ENCODE data around the gene PCDHB1.
A peak's percentile ranks its signal among the peaks of the same experiment; 100 is the strongest.

The PCDHB1 gene

DNA sequence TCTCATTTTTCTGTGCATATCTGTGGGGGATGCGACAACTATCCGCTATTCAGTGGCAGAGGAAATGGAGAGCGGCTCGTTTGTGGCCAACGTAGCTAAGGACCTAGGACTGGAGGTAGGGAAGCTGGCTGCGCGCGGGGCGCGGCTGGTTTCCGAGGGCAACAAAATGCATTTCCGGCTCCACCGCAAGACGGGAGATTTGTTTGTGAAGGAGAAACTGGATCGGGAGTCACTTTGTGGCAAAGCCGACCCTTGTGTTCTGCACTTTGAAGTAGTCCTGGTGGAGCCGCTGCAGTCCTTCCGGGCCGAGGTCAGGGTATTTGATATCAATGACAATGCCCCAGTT lies 320 bp downstream of the PCDHB1 start:
- no peak overlapping the region for H3K9ac ChIP-seq (ENCODE audit: low read length)

DNA sequence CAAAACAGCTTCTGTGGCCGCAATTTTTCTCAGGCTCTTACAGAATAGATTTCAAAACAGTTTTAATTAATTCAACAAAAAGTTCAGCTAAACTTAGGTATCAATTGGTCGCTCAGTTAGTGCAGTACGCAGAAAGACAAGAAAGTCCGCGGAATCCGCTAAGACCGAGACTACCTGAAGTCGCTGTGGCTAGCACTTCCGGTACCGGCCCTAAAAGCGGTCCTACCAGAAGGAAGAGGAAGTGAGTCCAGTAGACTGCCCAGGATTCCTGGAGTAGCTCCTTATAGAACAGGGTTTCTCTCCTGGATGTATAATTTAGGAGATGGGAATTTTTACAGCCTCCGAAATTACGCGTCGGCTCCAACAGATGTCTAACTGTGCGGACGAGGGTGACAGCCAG lies 26.7 kb downstream of the PCDHB1 start:
- Histone ChIP-seq H3K9me2 (replicated peaks; ENCODE audit: insufficient read depth, low read length) (no peaks in the 10 kb centered on the region), H3K9me3 (replicated peaks; ENCODE audit: insufficient read depth, low read length) (no peaks in the 10 kb centered on the region), H3K79me2 (ENCODE audit: low read length) (no peaks in the 10 kb centered on the region), H3K9ac (ENCODE audit: low read length) (no peak overlapping the region), H3K27ac (ENCODE audit: low read length) (no peak overlapping the region), H3F3A (ENCODE audit: insufficient read depth, low read length) (no peaks in the 10 kb centered on the region), H3K4me3 (ENCODE audit: low read length) (no peak overlapping the region), H4K20me1 (ENCODE audit: insufficient read depth, low read length) (no peaks in the 10 kb centered on the region), H3K36me3 (replicated peaks; ENCODE audit: insufficient read depth, low read length) (no peaks in the 10 kb centered on the region), H3K4me1 (ENCODE audit: low read length) (no peaks in the 10 kb centered on the region), H3K4me2 (ENCODE audit: low read depth, low read length) (no peak overlapping the region), H3K27me3 (replicated peaks; ENCODE audit: insufficient read depth, low read length) (no peaks in the 10 kb centered on the region), H2AFZ (ENCODE audit: low read length) (no peak overlapping the region)
- DNase-seq = no peak
- TF ChIP-seq EZH2 (optimal IDR thresholded peaks at IDR 0.05; ENCODE audit: low read depth, low read length) (no peak), CTCF (IDR thresholded peaks at IDR 0.05; ENCODE audit: low read length) (no peak), EZH2phosphoT487 (IDR thresholded peaks at IDR 0.05; ENCODE audit: low read length) (no peak)

More for the DNA sequence above, 320 bp downstream of the PCDHB1 start:
- Histone ChIP-seq H4K20me1 (ENCODE audit: insufficient read depth, low read length) (no peaks in the 10 kb centered on the region), H3K9me2 (replicated peaks; ENCODE audit: insufficient read depth, low read length) (no peaks in the 10 kb centered on the region), H2AFZ (ENCODE audit: low read length) (no peak overlapping the region), H3K4me1 (ENCODE audit: low read length) (no peaks in the 10 kb centered on the region), H3K27ac (ENCODE audit: low read length) (no peak overlapping the region), H3F3A (ENCODE audit: insufficient read depth, low read length) (no peaks in the 10 kb centered on the region), H3K79me2 (ENCODE audit: low read length) (no peaks in the 10 kb centered on the region), H3K36me3 (replicated peaks; ENCODE audit: insufficient read depth, low read length) (no peaks in the 10 kb centered on the region), H3K4me3 (ENCODE audit: low read length) (no peak overlapping the region), H3K27me3 (replicated peaks; ENCODE audit: insufficient read depth, low read length) (no peaks in the 10 kb centered on the region), H3K9me3 (replicated peaks; ENCODE audit: insufficient read depth, low read length) (no peaks in the 10 kb centered on the region), H3K4me2 (ENCODE audit: low read depth, low read length) (no peak overlapping the region)
- DNase-seq = no peak
- TF ChIP-seq CTCF (IDR thresholded peaks at IDR 0.05; ENCODE audit: low read length) (no peak), EZH2phosphoT487 (IDR thresholded peaks at IDR 0.05; ENCODE audit: low read length) (no peak), EZH2 (optimal IDR thresholded peaks at IDR 0.05; ENCODE audit: low read depth, low read length) (no peak)

GRCh38 chr5:141082228-141082627 lies 31.1 kb downstream of the PCDHB1 start:
- Histone ChIP-seq H3K9me2 (replicated peaks; ENCODE audit: insufficient read depth, low read length) (no peaks in the 10 kb centered on the region), H3K4me1 (ENCODE audit: low read length) (peaks cover 4% of the 10 kb centered on the region; the same call in 1 of the 2 replicates), H3K9ac (ENCODE audit: low read length) (no peak overlapping the region), H3K4me2 (ENCODE audit: low read depth, low read length) (peak overlapping the region; percentile 27; the same call in 1 of the 2 replicates), H3K79me2 (ENCODE audit: low read length) (no peaks in the 10 kb centered on the region), H2AFZ (ENCODE audit: low read length) (peak overlapping the region; percentile 43), H3K27me3 (replicated peaks; ENCODE audit: insufficient read depth, low read length) (no peaks in the 10 kb centered on the region), H3K9me3 (replicated peaks; ENCODE audit: insufficient read depth, low read length) (no peaks in the 10 kb centered on the region), H3F3A (ENCODE audit: insufficient read depth, low read length) (no peaks in the 10 kb centered on the region), H3K4me3 (ENCODE audit: low read length) (no peak overlapping the region), H3K36me3 (replicated peaks; ENCODE audit: insufficient read depth, low read length) (no peaks in the 10 kb centered on the region), H4K20me1 (ENCODE audit: insufficient read depth, low read length) (no peaks in the 10 kb centered on the region), H3K27ac (ENCODE audit: low read length) (no peak overlapping the region)
- TF ChIP-seq EZH2 (optimal IDR thresholded peaks at IDR 0.05; ENCODE audit: low read depth, low read length) = no peak
- TF ChIP-seq CTCF (IDR thresholded peaks at IDR 0.05; ENCODE audit: low read length) = no peak
- TF ChIP-seq EZH2phosphoT487 (IDR thresholded peaks at IDR 0.05; ENCODE audit: low read length) = no peak
- DNase-seq = no peak
